ENCODE data around the gene AKAP7. TPM values are rescaled to one million over a fixed set of nuclear protein-coding genes. Genes with fewer than 3 reads are reported as not detected.

AKAP7 gene
- polyA plus RNA-seq, 1 experiment = 0.63 TPM

GRCh38 chr6:131285548-131285947, 150.3 kb downstream of the AKAP7 start:
- no peak overlapping the region for H3K4me3 ChIP-seq (ENCODE audit: low read depth, low read length)
- POLR2A ChIA-PET = no interaction called here
- no peak for TF ChIP-seq CTCF (IDR thresholded peaks at IDR 0.05; ENCODE audit: insufficient read depth, low read depth, low read length)
- CTCF ChIA-PET = no interaction called here
- DNase-seq (ENCODE audit: low read depth) = no peak
- no peaks in the 10 kb centered on the region for H3K27me3 ChIP-seq (ENCODE audit: control insufficient read depth, insufficient read depth, low read length)
- H3K36me3 ChIP-seq (ENCODE audit: control insufficient read depth, insufficient read depth, low read length) = no peaks in the 10 kb centered on the region

GRCh38 chr6:131286469-131287040, 151.3 kb downstream of the AKAP7 start:
- no peak overlapping the region for H3K4me3 ChIP-seq (ENCODE audit: low read depth, low read length)
- H3K36me3 ChIP-seq (ENCODE audit: control insufficient read depth, insufficient read depth, low read length) = no peaks in the 10 kb centered on the region
- ChIA-PET CTCF (interaction anchor here (1.3 kb wide), 1 partner anchor 11 kb away, joined by 3 read pairs; no protein-coding TSS in a partner anchor), POLR2A (no interaction called here)
- H3K27me3 ChIP-seq (ENCODE audit: control insufficient read depth, insufficient read depth, low read length) = no peaks in the 10 kb centered on the region
- no peak for DNase-seq (ENCODE audit: low read depth)
- no peak for TF ChIP-seq CTCF (IDR thresholded peaks at IDR 0.05; ENCODE audit: insufficient read depth, low read depth, low read length)

- Histone ChIP-seq H3K36me3 (ENCODE audit: control insufficient read depth, insufficient read depth, low read length) (no peaks in the 10 kb centered on the region), H3K4me3 (ENCODE audit: low read depth, low read length) (no peak overlapping the region), H3K27me3 (ENCODE audit: control insufficient read depth, insufficient read depth, low read length) (no peaks in the 10 kb centered on the region)
- no peak for TF ChIP-seq CTCF (IDR thresholded peaks at IDR 0.05; ENCODE audit: insufficient read depth, low read depth, low read length)
- CTCF ChIA-PET = no interaction called here
- DNase-seq (ENCODE audit: low read depth) = no peak
- POLR2A ChIA-PET = no interaction called here
Observed at GRCh38 chr6:131288214-131288613, 152.9 kb downstream of the AKAP7 start.

GRCh38 chr6:131290955-131291354, 155.7 kb downstream of the AKAP7 start:
- no peak for DNase-seq (ENCODE audit: low read depth)
- ChIA-PET POLR2A (no interaction called here), CTCF (no interaction called here)
- Histone ChIP-seq H3K36me3 (ENCODE audit: control insufficient read depth, insufficient read depth, low read length) (no peaks in the 10 kb centered on the region), H3K27me3 (ENCODE audit: control insufficient read depth, insufficient read depth, low read length) (no peaks in the 10 kb centered on the region), H3K4me3 (ENCODE audit: low read depth, low read length) (no peak overlapping the region)
- no peak for TF ChIP-seq CTCF (IDR thresholded peaks at IDR 0.05; ENCODE audit: insufficient read depth, low read depth, low read length)

- H3K27me3 ChIP-seq (ENCODE audit: control insufficient read depth, insufficient read depth, low read length) = no peaks in the 10 kb centered on the region
- TF ChIP-seq CTCF (IDR thresholded peaks at IDR 0.05; ENCODE audit: insufficient read depth, low read depth, low read length) = no peak
- no peaks in the 10 kb centered on the region for H3K36me3 ChIP-seq (ENCODE audit: control insufficient read depth, insufficient read depth, low read length)
- no peak overlapping the region for H3K4me3 ChIP-seq (ENCODE audit: low read depth, low read length)
- ChIA-PET CTCF (no interaction called here), POLR2A (no interaction called here)
- DNase-seq (ENCODE audit: low read depth) = no peak
Observed at GRCh38 chr6:131292145-131292938, 157.1 kb downstream of the AKAP7 start.
